Esophagus muscularis mucosa (tissue), 4 donors: ENCODE results near the gene TFE3. TPM values are rescaled to one million over a fixed set of nuclear protein-coding genes. Genes with fewer than 3 reads are reported as not detected.

ENCODE experiments used
- DNase-seq: peaks from one replicate; pipeline ENCODE4 v3.0.0-alpha.2; 2017; ENCODE audit errors: extremely low spot score
- H3K27ac ChIP-seq, 4 donors: fragments of 200-600 bp; sonication (generic); replicated peaks in 1 of 4; 1 replicate in 3 of 4; 2 replicates in 1 of 4; pipeline ENCODE4 v1.5.1; 2016 to 2019; ENCODE audit warnings: mild to moderate bottlenecking in 1 of 4
- H3K27me3 ChIP-seq, 4 donors: fragments of 200-600 bp; sonication (generic); one replicate each; pipeline versions ENCODE4 v1.5.1 to v1.6.0; 2016 to 2019
- H3K36me3 ChIP-seq, 4 donors: fragments of 200-600 bp; sonication (generic); one replicate each; pipeline ENCODE4 v1.5.1; 2016 to 2019
- H3K4me1 ChIP-seq, 4 donors: fragments of 200-600 bp; sonication (generic); one replicate each; pipeline ENCODE4 v1.5.1; 2016 to 2019
- H3K4me3 ChIP-seq, 4 donors: fragments of 200-600 bp; sonication (generic); 1 replicate in 2 of 4; 2 replicates in 2 of 4; pipeline ENCODE4 v1.5.1; 2016 to 2019; ENCODE audit warnings: mild to moderate bottlenecking in 4 of 4, moderate library complexity in 1 of 4
- H3K9me3 ChIP-seq, 4 donors: fragments of 200-600 bp; sonication (generic); 1 replicate in 3 of 4; 2 replicates in 1 of 4; pipeline ENCODE4 v1.5.1; 2016 to 2019
- EP300 ChIP-seq: sonication (generic); formaldehyde crosslinking; IDR thresholded peaks from one replicate; pipeline ENCODE4 v1.6.1; 2017; ENCODE audit warnings: antibody characterized with exemption
- POLR2A ChIP-seq: fragments of 450-650 bp; IDR thresholded peaks from one replicate; pipeline ENCODE4 v1.6.1; 2017; ENCODE audit warnings: antibody characterized with exemption, moderate library complexity, mild to moderate bottlenecking, low read depth
- POLR2AphosphoS5 ChIP-seq, 2 donors: sonication (generic); formaldehyde crosslinking; IDR thresholded peaks; one replicate each; pipeline ENCODE4 v1.6.1; 2017; ENCODE audit warnings: antibody characterized with exemption in 2 of 2
- WGBS: methylation state at CpG from one replicate; pipeline ENCODE4 v1.1.5; 2018; 5-methylcytosine and 5-hydroxymethylcytosine counted together
- intact Hi-C: fragments of 100-400 bp; cut with DNase I; formaldehyde crosslinking; loops from one replicate; pipeline ENCODE4 v1.15.1; 2023
- total RNA-seq, 4 donors: library from RNA; depleted of rRNA; stranded (reverse); fragments of >200 nt; gene quantifications; one replicate each; pipeline versions ENCODE4 v1.1.0 to v1.2.1, GENCODE V29; 2016
- TF ChIP-seq, protein P1 (sequence below), 3 experiments: fragments of 200-600 bp in 2 of 3; fragments of 450-650 bp in 1 of 3; sonication (generic) in 2 of 3; IDR thresholded peaks; one replicate each; pipeline ENCODE4 v1.5.1; 2017 to 2019; ENCODE audit warnings: antibody characterized with exemption in 3 of 3, mild to moderate bottlenecking in 2 of 3, moderate library complexity in 1 of 3

The TFE3 gene
- total RNA-seq, 4 donors from 2014 or later, result 99.9 to 181 (median 150) TPM

DNA sequence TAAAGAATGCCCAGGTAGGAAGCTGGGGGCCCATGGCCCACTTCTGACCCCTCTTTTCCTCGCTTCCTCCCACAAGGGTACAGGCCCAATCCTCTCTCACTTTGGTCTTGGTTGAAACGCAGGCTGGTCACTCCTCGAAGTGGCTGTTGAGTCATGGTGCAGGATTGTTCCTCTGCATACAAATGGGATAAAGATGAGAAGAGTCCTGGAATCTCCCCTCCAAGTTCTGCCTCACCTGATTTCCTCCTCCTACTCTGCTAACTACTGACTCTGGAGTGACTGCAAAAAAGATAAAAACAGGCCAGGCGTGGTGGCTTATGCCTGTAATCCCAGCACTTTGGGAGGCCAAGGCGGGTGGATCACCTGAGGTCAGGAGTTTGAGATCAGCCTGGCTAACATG is 34.8 kb upstream of the TFE3 start:
- Histone ChIP-seq H3K4me3 (no peak overlapping the region), H3K27ac (no peak overlapping the region), H3K9me3 (no peaks in the 10 kb centered on the region), H3K4me1 (peaks cover 8 to 31% (median 25%) of the 10 kb centered on the region in 4 donors), H3K36me3 (peaks cover 6 to 31% (median 29%) of the 10 kb centered on the region in 4 donors), H3K27me3 (no peaks in the 10 kb centered on the region)
- intact Hi-C loops, result no loop called here
- 76% methylated on average over 5 of the region's 5 CpGs for whole genome bisulfite sequencing
- TF ChIP-seq, protein P1, sequence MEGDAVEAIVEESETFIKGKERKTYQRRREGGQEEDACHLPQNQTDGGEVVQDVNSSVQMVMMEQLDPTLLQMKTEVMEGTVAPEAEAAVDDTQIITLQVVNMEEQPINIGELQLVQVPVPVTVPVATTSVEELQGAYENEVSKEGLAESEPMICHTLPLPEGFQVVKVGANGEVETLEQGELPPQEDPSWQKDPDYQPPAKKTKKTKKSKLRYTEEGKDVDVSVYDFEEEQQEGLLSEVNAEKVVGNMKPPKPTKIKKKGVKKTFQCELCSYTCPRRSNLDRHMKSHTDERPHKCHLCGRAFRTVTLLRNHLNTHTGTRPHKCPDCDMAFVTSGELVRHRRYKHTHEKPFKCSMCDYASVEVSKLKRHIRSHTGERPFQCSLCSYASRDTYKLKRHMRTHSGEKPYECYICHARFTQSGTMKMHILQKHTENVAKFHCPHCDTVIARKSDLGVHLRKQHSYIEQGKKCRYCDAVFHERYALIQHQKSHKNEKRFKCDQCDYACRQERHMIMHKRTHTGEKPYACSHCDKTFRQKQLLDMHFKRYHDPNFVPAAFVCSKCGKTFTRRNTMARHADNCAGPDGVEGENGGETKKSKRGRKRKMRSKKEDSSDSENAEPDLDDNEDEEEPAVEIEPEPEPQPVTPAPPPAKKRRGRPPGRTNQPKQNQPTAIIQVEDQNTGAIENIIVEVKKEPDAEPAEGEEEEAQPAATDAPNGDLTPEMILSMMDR (IDR thresholded peaks at IDR 0.05), result no peak
- no peak for DNase-seq

DNA sequence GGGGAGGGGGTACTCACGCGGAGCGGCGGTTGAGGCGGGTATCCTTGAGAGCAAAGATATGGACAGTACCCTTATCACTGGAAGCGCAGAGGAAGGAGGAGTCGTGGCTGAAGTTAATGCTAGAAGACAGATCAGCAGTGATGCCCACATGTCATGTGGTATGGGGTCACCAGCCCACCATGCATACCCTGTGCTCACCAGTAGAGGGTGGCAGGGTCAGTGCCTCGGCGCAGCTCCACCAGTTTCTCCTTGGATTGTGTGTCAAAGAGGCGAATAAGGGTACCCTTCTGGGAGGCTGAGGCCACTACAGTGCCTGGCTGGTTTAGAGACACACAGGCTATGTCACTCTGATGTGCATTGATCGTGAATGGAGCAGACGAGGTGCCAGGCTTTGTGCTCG is 32.2 kb upstream of the TFE3 start:
- Histone ChIP-seq H3K4me1 (peaks cover 16 to 40% (median 32%) of the 10 kb centered on the region in 4 donors), H3K36me3 (peaks cover 6 to 31% (median 29%) of the 10 kb centered on the region in 4 donors), H3K4me3 (no peak overlapping the region), H3K27ac (no peak overlapping the region), H3K9me3 (no peaks in the 10 kb centered on the region), H3K27me3 (no peaks in the 10 kb centered on the region)
- intact Hi-C loops, result no loop called here
- TF ChIP-seq POLR2A, result no peak
- no peak for TF ChIP-seq EP300
- no peak for TF ChIP-seq POLR2AphosphoS5 (IDR thresholded peaks at IDR 0.05)
- TF ChIP-seq, protein P1 (IDR thresholded peaks at IDR 0.05), result no peak
- 93% methylated on average over 11 of the region's 13 CpGs for WGBS
- no peak for DNase-seq

DNA sequence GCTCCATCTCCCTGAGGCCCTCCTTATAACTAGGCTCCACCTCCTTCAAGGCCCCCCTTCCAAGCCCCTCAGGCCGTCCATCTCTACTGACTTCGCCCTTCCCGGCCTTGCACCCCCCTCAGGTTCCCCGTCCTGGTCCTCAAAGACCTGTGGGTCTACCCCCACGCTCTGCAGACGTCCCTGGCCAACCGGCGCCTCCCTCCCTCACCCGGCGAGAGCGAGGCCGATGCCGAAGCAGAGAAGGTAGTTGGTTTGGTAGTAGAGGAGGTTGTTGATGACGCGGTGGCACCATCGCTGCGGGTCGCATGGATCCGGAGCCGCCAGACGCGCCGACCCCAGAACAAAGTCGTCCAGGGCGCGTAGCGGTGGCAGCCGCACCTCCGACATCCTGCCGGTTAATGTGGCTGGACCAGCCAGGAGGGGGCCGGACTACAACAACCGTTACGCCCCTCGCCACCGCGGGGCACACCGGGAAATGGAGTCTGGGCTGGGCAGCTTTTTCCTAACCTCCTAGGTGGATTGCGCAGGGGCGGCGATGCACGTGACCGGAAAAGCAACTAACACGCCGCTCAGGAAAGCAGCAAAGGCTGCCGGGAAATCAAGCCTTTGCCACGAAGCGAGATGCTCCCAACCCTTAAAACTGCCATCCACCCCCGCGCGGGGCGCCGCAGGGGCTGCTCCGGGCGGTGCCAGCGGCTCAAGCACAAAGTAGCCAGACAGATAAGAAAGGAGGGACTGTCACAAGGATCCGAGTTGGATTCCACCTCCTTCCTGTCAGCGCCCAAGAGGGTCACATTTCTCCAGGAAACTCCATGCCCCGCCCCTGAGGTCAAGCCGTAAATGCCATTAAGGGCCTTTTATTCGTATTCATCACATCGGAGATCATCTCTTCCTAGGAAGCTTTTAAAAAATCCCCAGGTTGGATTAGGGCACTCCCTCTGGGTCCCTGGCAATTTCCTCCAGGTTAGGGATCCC is 30.7 kb upstream of the TFE3 start, which contains the start of gene PRAF2:
Gene PRAF2 (minus strand): TSS at position 402 of the 975 bp plus-strand sequence. CDS start 15 bp downstream, at position 387.
- DNase-seq, result peak; percentile 96
- Histone ChIP-seq H3K27ac (peak within 1 kb of the TSS; percentile 68 to 84 (median 80)), H3K9me3 (no peaks in the 10 kb centered on the region), H3K4me3 (peak within 1 kb of the TSS; percentile 55 to 62 (median 60)), H3K27me3 (no peaks in the 10 kb centered on the region), H3K4me1 (peaks cover 16 to 37% (median 28%) of the 10 kb centered on the region in 4 donors), H3K36me3 (peaks cover 6 to 31% (median 29%) of the 10 kb centered on the region in 4 donors)
- TF ChIP-seq, protein P1 (IDR thresholded peaks at IDR 0.05), result peak in 1 of 3 experiments; percentile 18
- TF ChIP-seq EP300 (no peak), POLR2AphosphoS5 (IDR thresholded peaks at IDR 0.05) (peak; percentile 92), POLR2A (no peak)
- 44% methylated on average over 45 of the region's 61 CpGs for WGBS
- intact Hi-C loops, result no loop called here

DNA sequence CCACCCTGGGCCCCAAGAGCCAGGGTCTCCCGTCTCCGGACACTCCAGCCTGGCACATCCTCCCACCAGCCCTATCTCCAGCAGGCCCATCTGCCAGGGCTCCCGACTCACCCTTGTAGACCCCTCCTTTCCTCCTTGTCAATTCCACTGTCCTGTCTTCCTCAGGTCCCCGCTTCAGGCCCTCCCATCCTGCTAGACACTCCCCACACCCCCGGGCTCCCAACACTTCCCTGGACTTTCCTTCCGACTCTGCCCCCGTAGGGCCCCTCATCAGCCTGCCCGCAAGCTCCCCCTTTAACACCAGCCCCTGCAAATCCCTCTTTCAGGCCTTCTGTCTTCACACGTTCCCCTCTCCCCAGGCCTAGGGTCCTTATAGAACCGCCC is 29.5 kb upstream of the TFE3 start:
- WGBS, result 57% methylated on average over 10 of the region's 10 CpGs
- peak overlapping the region; percentile 55 to 62 (median 60) for H3K4me3 ChIP-seq
- H3K36me3 ChIP-seq, result peaks cover 4 to 30% (median 27%) of the 10 kb centered on the region in 4 donors
- no peak for TF ChIP-seq POLR2A
- intact Hi-C loops, result no loop called here
- no peak for DNase-seq
- no peaks in the 10 kb centered on the region for H3K9me3 ChIP-seq
- H3K27me3 ChIP-seq, result no peaks in the 10 kb centered on the region
- peak overlapping the region; percentile 68 to 84 (median 68) for H3K27ac ChIP-seq
- H3K4me1 ChIP-seq, result peaks cover 16 to 25% (median 21%) of the 10 kb centered on the region in 4 donors
